ENCODE measurements around the gene KRTAP10-11.

DNA sequence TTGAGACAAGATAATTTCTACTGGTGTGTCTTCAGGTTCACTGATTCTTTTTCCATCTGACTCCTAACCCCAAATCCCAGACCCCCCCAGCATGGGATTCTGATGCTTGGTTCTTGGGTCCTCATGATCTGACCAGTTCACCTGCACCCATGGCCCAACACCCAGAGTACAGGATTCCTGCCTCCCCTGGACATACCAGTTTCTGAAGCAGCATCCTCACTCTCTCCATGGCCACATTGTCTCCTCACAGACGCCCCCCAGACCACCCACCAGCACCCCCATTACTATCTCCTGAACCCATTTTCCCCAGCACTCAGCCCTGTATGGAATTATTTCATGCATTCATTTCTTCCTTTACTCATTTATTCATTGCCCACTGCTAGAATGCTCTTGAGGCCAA, 10.7 kb downstream of the KRTAP10-11 start:
- TF ChIP-seq, protein P1, sequence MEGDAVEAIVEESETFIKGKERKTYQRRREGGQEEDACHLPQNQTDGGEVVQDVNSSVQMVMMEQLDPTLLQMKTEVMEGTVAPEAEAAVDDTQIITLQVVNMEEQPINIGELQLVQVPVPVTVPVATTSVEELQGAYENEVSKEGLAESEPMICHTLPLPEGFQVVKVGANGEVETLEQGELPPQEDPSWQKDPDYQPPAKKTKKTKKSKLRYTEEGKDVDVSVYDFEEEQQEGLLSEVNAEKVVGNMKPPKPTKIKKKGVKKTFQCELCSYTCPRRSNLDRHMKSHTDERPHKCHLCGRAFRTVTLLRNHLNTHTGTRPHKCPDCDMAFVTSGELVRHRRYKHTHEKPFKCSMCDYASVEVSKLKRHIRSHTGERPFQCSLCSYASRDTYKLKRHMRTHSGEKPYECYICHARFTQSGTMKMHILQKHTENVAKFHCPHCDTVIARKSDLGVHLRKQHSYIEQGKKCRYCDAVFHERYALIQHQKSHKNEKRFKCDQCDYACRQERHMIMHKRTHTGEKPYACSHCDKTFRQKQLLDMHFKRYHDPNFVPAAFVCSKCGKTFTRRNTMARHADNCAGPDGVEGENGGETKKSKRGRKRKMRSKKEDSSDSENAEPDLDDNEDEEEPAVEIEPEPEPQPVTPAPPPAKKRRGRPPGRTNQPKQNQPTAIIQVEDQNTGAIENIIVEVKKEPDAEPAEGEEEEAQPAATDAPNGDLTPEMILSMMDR (IDR thresholded peaks at IDR 0.05; ENCODE audit: borderline replicate concordance, extremely low read depth, low read length, poor library complexity, severe bottlenecking), result no peak
- TF ChIP-seq EZH2 (IDR thresholded peaks at IDR 0.05; ENCODE audit: borderline replicate concordance, low read depth, low read length, severe bottlenecking), result no peak

Data from DND-41 (cell line).